Measurements from ENCODE around the gene POPDC2. TPM values are rescaled to one million over a fixed set of nuclear protein-coding genes. Genes with fewer than 3 reads are reported as not detected.
"Not testable (repeated sequence)": the region's sequence is repeated elsewhere in the genome, so short reads cannot be mapped to it uniquely, and the experiment has no call there.

POPDC2 gene
- total RNA-seq = 1.3 and 1.6 TPM in 2 replicates

- no peak for DNase-seq (ENCODE audit: extremely low read depth, low read depth, low spot score)
Measured at GRCh38 chr3:119660474-119661440, at the start of gene POPDC2. POPDC2 (minus strand) TSS chr3:119660589; CDS start chr3:119660423, 166 bp downstream.

- DNase-seq (ENCODE audit: extremely low read depth, low read depth, low spot score) = no peak
Measured at GRCh38 chr3:119703820-119704531, 43.6 kb upstream of the POPDC2 start.

- DNase-seq (ENCODE audit: extremely low read depth, low read depth, low spot score) = no peak
Measured at GRCh38 chr3:119702530-119703527, 42.4 kb upstream of the POPDC2 start, which contains the start of gene CFAP91. CFAP91 (plus strand) TSS chr3:119703022; CDS start chr3:119703099, 77 bp downstream.

GRCh38 chr3:119700920-119701734 is 40.7 kb upstream of the POPDC2 start:
- DNase-seq (ENCODE audit: extremely low read depth, low read depth, low spot score) = no peak

- DNase-seq (ENCODE audit: extremely low read depth, low read depth, low spot score) = no peak
Measured at GRCh38 chr3:119700269-119700919, 40.0 kb upstream of the POPDC2 start.

- no peak for DNase-seq (ENCODE audit: extremely low read depth, low read depth, low spot score)
Measured at GRCh38 chr3:119697394-119697793, 37.0 kb upstream of the POPDC2 start.

- no peak for DNase-seq (ENCODE audit: extremely low read depth, low read depth, low spot score)
Measured at GRCh38 chr3:119695480-119695879, 35.1 kb upstream of the POPDC2 start.

- DNase-seq (ENCODE audit: extremely low read depth, low read depth, low spot score) = no peak
Measured at GRCh38 chr3:119690043-119690656, 29.8 kb upstream of the POPDC2 start.

GRCh38 chr3:119683421-119683820 is 23.0 kb upstream of the POPDC2 start:
- DNase-seq (ENCODE audit: extremely low read depth, low read depth, low spot score) = no peak

- no peak for DNase-seq (ENCODE audit: extremely low read depth, low read depth, low spot score)
Measured at GRCh38 chr3:119681279-119681678, 20.9 kb upstream of the POPDC2 start.

GRCh38 chr3:119679874-119680273 is 19.5 kb upstream of the POPDC2 start:
- DNase-seq (ENCODE audit: extremely low read depth, low read depth, low spot score) = no peak

- DNase-seq (ENCODE audit: extremely low read depth, low read depth, low spot score) = not testable (repeated sequence)
Measured at GRCh38 chr3:119678209-119678608, 17.8 kb upstream of the POPDC2 start.

- no peak for DNase-seq (ENCODE audit: extremely low read depth, low read depth, low spot score)
Measured at GRCh38 chr3:119677641-119677934, 17.2 kb upstream of the POPDC2 start.

- peak; percentile 75 for DNase-seq (ENCODE audit: extremely low read depth, low read depth, low spot score)
Measured at GRCh38 chr3:119676771-119677640, 16.6 kb upstream of the POPDC2 start, which contains the start of gene COX17. COX17 (minus strand) TSS chr3:119677406; CDS start chr3:119677310, 96 bp downstream.

- DNase-seq (ENCODE audit: extremely low read depth, low read depth, low spot score) = no peak
Measured at GRCh38 chr3:119676020-119676419, 15.6 kb upstream of the POPDC2 start.

- DNase-seq (ENCODE audit: extremely low read depth, low read depth, low spot score) = no peak
Measured at GRCh38 chr3:119675188-119675874, 14.9 kb upstream of the POPDC2 start.

GRCh38 chr3:119673875-119674274 is 13.5 kb upstream of the POPDC2 start:
- no peak for DNase-seq (ENCODE audit: extremely low read depth, low read depth, low spot score)
